NCI-H82 (cell line): ENCODE results near the gene GALNT10.

Experiments
- DNase-seq: peaks from one replicate; lab custom pipeline; 2025; lab: John Stamatoyannopoulos, UW

GALNT10 gene

GRCh38 chr5:154380263-154380662 lies 189.7 kb downstream of the GALNT10 start:
- no peak for DNase-seq

- no peak for DNase-seq
These were observed 194.1 kb downstream of the GALNT10 start for GRCh38 chr5:154384480-154385235.

- DNase-seq: no peak
These were observed 194.6 kb downstream of the GALNT10 start for GRCh38 chr5:154385236-154385512.

GRCh38 chr5:154386952-154387629 lies 196.6 kb downstream of the GALNT10 start:
- peak; percentile 16 for DNase-seq

GRCh38 chr5:154388842-154389241 lies 198.3 kb downstream of the GALNT10 start:
- DNase-seq: no peak

DNA sequence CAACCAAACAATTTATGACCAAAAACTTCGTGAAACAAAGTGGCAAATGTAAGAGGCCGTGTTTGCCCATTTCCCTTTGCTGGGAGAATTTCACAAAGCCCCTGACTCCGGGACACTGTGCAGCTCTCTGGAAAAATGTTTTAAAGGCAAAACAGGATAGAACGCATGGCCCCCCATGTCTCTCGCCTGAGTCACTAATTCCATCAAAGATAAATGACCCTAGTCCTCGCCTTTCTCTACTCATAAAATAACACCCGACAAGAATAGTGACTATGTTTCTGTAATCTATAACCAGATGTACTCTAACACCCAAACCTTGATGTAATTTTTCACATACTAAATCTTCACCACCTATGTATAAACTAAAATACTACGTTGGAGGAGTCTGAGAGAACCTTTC lies 199.6 kb downstream of the GALNT10 start:
- no peak for DNase-seq

- peak; percentile 82 for DNase-seq
These were observed 200.3 kb downstream of the GALNT10 start for GRCh38 chr5:154390746-154391359.

DNA sequence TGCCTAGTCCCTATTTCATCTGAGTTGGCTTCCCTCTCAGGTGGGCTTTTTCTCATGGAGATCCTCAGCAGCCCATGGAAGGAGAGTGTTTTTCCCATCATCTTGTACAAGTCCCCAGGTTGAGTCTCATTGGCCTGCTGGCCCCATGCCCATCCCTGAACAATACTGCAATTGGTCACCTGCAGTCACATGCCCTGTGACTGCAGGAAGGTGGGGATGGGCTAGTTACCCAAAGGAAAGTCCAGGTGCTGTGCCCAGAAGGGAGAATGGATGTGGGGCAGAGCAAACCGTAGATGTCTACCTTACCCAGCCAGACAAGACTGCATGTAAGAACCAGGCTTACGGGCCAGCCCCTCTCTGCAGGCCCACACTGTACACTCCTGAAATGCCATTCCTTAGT lies 201.3 kb downstream of the GALNT10 start:
- no peak for DNase-seq

- DNase-seq: no peak
These were observed 203.3 kb downstream of the GALNT10 start for GRCh38 chr5:154393850-154394249.

DNA sequence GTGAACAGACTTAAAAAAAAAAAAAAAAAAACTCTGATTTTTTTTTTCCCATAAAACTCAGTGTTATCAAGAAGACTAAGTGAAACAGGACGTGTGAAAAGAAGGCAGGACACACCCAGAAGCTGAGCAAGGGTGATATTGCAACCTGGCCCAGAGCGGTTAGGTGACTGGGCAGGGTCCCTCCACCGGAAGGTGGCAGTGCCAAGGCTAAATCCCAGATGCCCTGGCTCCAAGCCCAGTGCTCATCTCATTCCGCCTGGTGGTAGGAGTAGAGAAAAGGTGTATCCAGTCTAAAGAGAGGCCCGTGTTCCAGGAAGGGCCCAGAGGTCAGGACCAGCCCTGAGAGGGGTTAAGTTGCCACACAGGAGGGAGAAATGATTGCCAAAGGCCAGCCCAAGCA lies 203.8 kb downstream of the GALNT10 start:
- no peak for DNase-seq

- no peak for DNase-seq
These were observed 205.0 kb downstream of the GALNT10 start for GRCh38 chr5:154395407-154396106.

DNA sequence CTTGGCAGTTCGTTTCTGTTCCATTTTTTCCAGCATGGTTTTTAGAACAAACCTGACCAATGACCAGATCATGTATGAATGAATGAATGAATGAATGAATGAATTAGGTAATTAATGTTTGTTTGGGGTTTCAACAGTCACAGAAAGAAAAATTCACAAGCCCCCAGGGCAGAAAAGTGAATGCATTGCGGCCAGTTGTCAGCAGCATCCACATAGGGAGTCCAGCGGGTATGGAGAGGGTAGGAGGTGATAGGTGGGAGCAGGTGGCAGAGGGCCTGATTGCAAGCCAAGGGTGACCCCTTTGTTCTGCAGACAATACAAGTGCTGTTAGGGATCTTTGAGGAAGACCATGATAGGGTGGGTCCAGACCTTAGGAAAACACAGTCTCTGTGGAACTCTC lies 205.6 kb downstream of the GALNT10 start:
- DNase-seq: no peak

DNA sequence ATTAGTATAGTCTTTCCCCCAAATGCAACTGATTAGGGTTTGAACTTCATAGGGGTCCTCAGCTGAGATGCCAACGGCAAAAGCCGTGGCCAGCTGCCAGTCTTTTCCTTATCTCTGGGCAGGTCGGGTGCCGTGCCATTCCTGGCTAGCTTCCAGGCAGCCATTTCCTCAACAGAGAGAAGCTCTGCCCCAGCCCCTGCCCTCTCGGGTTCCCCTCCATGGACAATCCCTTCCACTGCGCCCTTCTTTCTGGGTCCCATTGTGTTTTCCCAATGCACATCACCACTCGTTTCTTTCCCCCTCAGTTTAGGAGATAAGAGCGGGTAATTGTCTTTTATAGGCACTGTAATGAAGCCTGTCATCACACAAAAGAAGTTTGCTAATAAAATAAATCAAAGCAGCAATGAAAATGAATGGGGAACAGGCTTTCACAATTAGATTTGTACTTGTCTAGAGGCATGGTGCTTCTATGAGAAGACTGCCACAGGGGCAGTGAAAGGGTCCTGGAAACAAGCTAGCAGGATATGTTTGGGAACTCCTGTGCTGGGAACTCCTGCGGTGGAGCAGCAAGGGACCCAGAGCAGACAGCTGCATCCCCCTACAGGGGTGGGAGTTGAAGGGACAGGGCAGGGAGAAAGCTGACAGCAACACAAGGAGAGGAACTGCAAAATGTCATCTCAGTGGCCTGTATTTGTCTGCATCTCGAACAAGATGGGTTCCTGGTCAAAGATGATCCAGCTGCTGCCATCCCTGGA lies 207.3 kb downstream of the GALNT10 start:
- DNase-seq: no peak

GRCh38 chr5:154400678-154401077 lies 210.1 kb downstream of the GALNT10 start:
- DNase-seq: no peak

DNA sequence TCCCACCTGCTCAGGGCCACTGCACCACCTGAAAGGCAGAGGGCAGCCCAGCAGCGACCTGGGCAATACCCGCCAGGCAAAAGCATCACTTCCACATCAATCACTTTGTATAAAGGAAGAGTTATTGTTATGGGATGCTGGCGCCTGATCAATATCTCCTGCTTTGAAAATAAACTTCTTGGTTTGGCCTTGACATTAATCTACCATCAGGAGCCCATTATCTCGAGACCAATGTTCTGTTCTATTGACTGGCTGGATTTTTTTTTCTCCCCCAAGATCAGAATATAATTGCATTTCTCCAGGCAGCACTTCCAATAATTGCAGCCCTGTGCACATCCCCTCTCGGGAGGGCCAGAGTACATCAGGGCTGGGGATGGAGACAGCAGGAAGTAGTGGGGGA lies 210.8 kb downstream of the GALNT10 start:
- no peak for DNase-seq

DNA sequence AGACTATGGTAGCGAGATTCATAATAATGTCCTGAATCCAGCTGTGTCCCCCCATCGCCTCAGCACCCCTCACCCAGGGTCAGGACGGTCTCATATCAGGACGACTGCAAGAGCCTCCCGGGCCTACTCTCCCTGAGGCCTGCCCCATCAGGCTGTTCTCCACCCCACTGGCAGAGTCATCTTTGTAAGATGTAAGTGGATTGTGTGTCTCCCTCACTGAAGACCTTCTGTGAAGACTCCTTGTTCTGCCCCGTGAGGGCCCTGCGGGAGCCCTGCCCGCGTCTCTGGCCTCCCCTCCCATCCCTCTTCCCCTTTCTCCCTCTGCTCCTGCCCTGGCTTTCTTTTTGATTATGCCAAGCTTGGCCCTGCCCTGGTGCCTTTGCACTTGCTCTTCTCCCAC lies 211.4 kb downstream of the GALNT10 start:
- DNase-seq: no peak

DNA sequence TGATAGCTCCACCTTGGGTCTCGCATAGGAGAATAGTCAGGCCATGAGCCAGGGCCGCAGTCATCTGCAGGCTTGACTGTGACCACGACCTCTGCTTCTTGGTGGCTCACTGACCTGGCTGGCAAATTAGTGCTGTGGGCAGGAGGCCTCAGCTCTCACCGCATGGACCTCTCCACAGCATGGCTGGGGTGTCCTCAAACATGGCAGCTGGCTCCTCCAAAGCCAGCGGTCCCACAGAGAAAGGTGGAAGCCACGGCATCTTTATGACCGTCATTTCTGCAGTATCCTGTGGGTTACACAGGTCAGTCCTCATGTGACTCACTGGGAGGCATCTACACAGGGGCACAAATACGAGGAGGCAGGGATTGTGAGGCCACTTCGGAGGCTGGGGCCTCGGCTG lies 212.1 kb downstream of the GALNT10 start:
- DNase-seq: no peak

GRCh38 chr5:154403234-154403633 lies 212.7 kb downstream of the GALNT10 start:
- no peak for DNase-seq

DNA sequence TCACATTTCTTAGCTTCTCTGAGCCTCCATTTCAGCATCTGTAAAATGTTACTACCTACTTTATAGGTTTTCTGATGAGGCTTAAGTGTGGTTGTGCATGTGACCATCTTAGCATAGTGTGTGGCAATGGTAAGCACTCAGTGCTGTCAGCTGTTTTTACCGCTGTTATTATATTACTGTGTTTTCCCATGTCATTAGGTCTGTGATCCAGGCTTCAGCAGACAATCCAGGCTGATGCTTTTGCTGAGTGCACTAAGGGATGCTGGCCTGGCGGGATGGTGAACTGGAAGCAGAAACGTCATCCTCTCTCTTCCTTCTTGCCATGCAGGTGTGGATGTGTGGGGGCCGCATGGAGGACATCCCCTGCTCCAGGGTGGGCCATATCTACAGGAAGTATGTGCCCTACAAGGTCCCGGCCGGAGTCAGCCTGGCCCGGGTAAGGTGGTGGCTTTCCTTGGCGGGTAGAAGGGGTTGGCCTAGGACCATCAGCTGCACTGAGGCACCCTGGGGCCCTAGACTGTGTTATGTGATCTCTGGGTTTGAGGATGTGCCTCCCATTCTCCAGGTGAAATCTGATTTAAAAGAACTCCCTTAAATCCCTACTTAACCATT lies 213.3 kb downstream of the GALNT10 start:
- no peak for DNase-seq

GRCh38 chr5:154405078-154405792 lies 214.7 kb downstream of the GALNT10 start:
- peak; percentile 91 for DNase-seq

- no peak for DNase-seq
These were observed 215.7 kb downstream of the GALNT10 start for GRCh38 chr5:154406231-154406630.
